Neural cell (in vitro differentiated cells): ENCODE results near the gene KCNJ8. TPM values are rescaled to one million over a fixed set of nuclear protein-coding genes. Genes with fewer than 3 reads are reported as not detected.

Experiments
- H2AFZ ChIP-seq: fragments of 200-600, 300-800 bp; sonication (generic), shearing (Covaris generic); 2 replicates; pipeline ENCODE4 v1.6.0; 2014; ENCODE audit warnings: low read depth, mild to moderate bottlenecking, antibody characterized with exemption, low read length, moderate library complexity
- H3F3A ChIP-seq: fragments of 200-600 bp; shearing (Covaris generic); 2 replicates; pipeline ENCODE4 v1.6.1; 2016; ENCODE audit warnings: mild to moderate bottlenecking, moderate library complexity, mixed read lengths, antibody characterized with exemption, low read length; ENCODE audit not compliant: insufficient read depth, poor library complexity, severe bottlenecking
- H3K27ac ChIP-seq: fragments of 200-600, 300-800 bp; sonication (generic), shearing (Covaris generic); 2 replicates; pipeline ENCODE4 v1.5.1; 2014; ENCODE audit warnings: mild to moderate bottlenecking, low read length, moderate library complexity
- H3K27me3 ChIP-seq: fragments of 300-800, 200-600 bp; sonication (generic), shearing (Covaris generic); 2 replicates; pipeline ENCODE4 v1.6.0; 2014; ENCODE audit warnings: mild to moderate bottlenecking, low read depth, low read length, moderate library complexity; ENCODE audit not compliant: insufficient read depth
- H3K36me3 ChIP-seq: fragments of 300-800, 200-600 bp; sonication (generic), shearing (Covaris generic); 2 replicates; pipeline ENCODE4 v1.5.1; 2014; ENCODE audit warnings: mild to moderate bottlenecking, antibody characterized with exemption, low read length, moderate library complexity; ENCODE audit not compliant: insufficient read depth
- H3K4me2 ChIP-seq: fragments of 300-800, 200-600 bp; sonication (generic), shearing (Covaris generic); 2 replicates; pipeline ENCODE4 v1.6.0; 2014; ENCODE audit warnings: mild to moderate bottlenecking, low read length
- H3K4me3 ChIP-seq: fragments of 300-800, 200-600 bp; sonication (generic), shearing (Covaris generic); 2 replicates; pipeline ENCODE4 v1.5.1; 2014; ENCODE audit warnings: mild to moderate bottlenecking, low read length, moderate library complexity
- H3K79me2 ChIP-seq: fragments of 200-600 bp; shearing (Covaris generic); replicated peaks from 2 replicates; pipeline ENCODE4 v1.6.0; 2014; ENCODE audit warnings: mild to moderate bottlenecking, low read length, moderate library complexity; ENCODE audit not compliant: insufficient read depth
- H3K9ac ChIP-seq: fragments of 300-800, 200-600 bp; sonication (generic), shearing (Covaris generic); 2 replicates; pipeline ENCODE4 v1.6.1; 2016; ENCODE audit warnings: mild to moderate bottlenecking, low read length, mixed read lengths
- H3K9me2 ChIP-seq: fragments of 200-600 bp; shearing (Covaris generic); 2 replicates; pipeline ENCODE4 v1.6.1; 2016; ENCODE audit warnings: mild to moderate bottlenecking, low read length, mixed read lengths; ENCODE audit not compliant: insufficient read depth
- H3K9me3 ChIP-seq: fragments of 200-600, 300-800 bp; sonication (generic), shearing (Covaris generic); 2 replicates; pipeline ENCODE4 v1.6.1; 2016; ENCODE audit warnings: mild to moderate bottlenecking, mixed run types, low read length, moderate library complexity, mixed read lengths
- H4K20me1 ChIP-seq: fragments of 200-600 bp; shearing (Covaris generic); 2 replicates; pipeline ENCODE4 v1.6.1; 2016; ENCODE audit warnings: mild to moderate bottlenecking, mixed run types; ENCODE audit not compliant: insufficient read depth
- CTCF ChIP-seq: fragments of 450-650 bp; IDR thresholded peaks from 2 replicates; pipeline ENCODE4 v1.5.1; 2014; ENCODE audit warnings: antibody characterized with exemption, mild to moderate bottlenecking, moderate library complexity; ENCODE audit not compliant: poor library complexity, severe bottlenecking
- EP300 ChIP-seq: fragments of 450-650 bp; conservative IDR thresholded peaks from 2 replicates; pipeline ENCODE4 v1.6.1; 2014; ENCODE audit warnings: antibody characterized with exemption, mild to moderate bottlenecking, moderate library complexity; ENCODE audit not compliant: poor library complexity, severe bottlenecking
- EZH2 ChIP-seq: fragments of 200-600, 300-800 bp; shearing (Covaris generic), sonication (generic); IDR thresholded peaks from 2 replicates; pipeline ENCODE4 v1.6.1; 2014; ENCODE audit warnings: antibody characterized with exemption, low read length, borderline replicate concordance, mild to moderate bottlenecking; ENCODE audit not compliant: insufficient read depth, poor library complexity, severe bottlenecking
- MXI1 ChIP-seq: fragments of 450-650 bp; conservative IDR thresholded peaks from 2 replicates; pipeline ENCODE4 v1.6.1; 2014; ENCODE audit warnings: antibody characterized with exemption, mild to moderate bottlenecking; ENCODE audit not compliant: poor library complexity, severe bottlenecking
- POLR2AphosphoS5 ChIP-seq: IDR thresholded peaks from 2 replicates; pipeline ENCODE4 v1.6.1; 2012
- RAD21 ChIP-seq: fragments of 450-650 bp; conservative IDR thresholded peaks from 2 replicates; pipeline ENCODE4 v1.6.1; 2014; ENCODE audit warnings: antibody characterized with exemption, mild to moderate bottlenecking, moderate library complexity
- SMC3 ChIP-seq: fragments of 450-650 bp; conservative IDR thresholded peaks from 2 replicates; pipeline ENCODE4 v1.6.1; 2014; ENCODE audit warnings: antibody characterized with exemption, mild to moderate bottlenecking, moderate library complexity; ENCODE audit not compliant: poor library complexity
- TAF1 ChIP-seq: IDR thresholded peaks from 2 replicates; pipeline ENCODE4 v1.6.1; 2012; ENCODE audit warnings: low read depth
- polyA plus RNA-seq: library from polyadenylated mRNA; depleted of rRNA; stranded (reverse); fragments of >200 nt; gene quantifications from 2 replicates; pipeline ENCODE4 v1.2.3, GENCODE V29; 2014
- TF ChIP-seq, protein P1 (sequence below): IDR thresholded peaks from 2 replicates; pipeline ENCODE4 v1.6.1; 2012; ENCODE audit warnings: borderline replicate concordance

The KCNJ8 gene
- polyA plus RNA-seq, 1 donor from 2014 or later = not detected

- H2AFZ ChIP-seq = no peak overlapping the region
- no peaks in the 10 kb centered on the region for H3K79me2 ChIP-seq
- H3K9ac ChIP-seq = no peak overlapping the region
- no peak overlapping the region for H3K4me3 ChIP-seq
- H3F3A ChIP-seq = no peaks in the 10 kb centered on the region
- no peaks in the 10 kb centered on the region for H3K36me3 ChIP-seq
- H4K20me1 ChIP-seq = no peaks in the 10 kb centered on the region
- no peaks in the 10 kb centered on the region for H3K9me2 ChIP-seq
- TF ChIP-seq POLR2AphosphoS5 (no peak), TAF1 (no peak), SMC3 (no peak), CTCF (no peak), EP300 (no peak), RAD21 (no peak), EZH2 (no peak), MXI1 (no peak)
- TF ChIP-seq, protein P1, sequence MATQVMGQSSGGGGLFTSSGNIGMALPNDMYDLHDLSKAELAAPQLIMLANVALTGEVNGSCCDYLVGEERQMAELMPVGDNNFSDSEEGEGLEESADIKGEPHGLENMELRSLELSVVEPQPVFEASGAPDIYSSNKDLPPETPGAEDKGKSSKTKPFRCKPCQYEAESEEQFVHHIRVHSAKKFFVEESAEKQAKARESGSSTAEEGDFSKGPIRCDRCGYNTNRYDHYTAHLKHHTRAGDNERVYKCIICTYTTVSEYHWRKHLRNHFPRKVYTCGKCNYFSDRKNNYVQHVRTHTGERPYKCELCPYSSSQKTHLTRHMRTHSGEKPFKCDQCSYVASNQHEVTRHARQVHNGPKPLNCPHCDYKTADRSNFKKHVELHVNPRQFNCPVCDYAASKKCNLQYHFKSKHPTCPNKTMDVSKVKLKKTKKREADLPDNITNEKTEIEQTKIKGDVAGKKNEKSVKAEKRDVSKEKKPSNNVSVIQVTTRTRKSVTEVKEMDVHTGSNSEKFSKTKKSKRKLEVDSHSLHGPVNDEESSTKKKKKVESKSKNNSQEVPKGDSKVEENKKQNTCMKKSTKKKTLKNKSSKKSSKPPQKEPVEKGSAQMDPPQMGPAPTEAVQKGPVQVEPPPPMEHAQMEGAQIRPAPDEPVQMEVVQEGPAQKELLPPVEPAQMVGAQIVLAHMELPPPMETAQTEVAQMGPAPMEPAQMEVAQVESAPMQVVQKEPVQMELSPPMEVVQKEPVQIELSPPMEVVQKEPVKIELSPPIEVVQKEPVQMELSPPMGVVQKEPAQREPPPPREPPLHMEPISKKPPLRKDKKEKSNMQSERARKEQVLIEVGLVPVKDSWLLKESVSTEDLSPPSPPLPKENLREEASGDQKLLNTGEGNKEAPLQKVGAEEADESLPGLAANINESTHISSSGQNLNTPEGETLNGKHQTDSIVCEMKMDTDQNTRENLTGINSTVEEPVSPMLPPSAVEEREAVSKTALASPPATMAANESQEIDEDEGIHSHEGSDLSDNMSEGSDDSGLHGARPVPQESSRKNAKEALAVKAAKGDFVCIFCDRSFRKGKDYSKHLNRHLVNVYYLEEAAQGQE = no peak
- no peaks in the 10 kb centered on the region for H3K9me3 ChIP-seq
- H3K4me2 ChIP-seq = no peak overlapping the region
- no peak overlapping the region for H3K27ac ChIP-seq
- H3K27me3 ChIP-seq = peaks cover 5% of the 10 kb centered on the region
Measured at GRCh38 chr12:21769307-21769706, 5.2 kb downstream of the KCNJ8 start.

GRCh38 chr12:21766403-21766802 lies 8.1 kb downstream of the KCNJ8 start:
- Histone ChIP-seq H3K4me2 (no peak overlapping the region), H3K27ac (no peak overlapping the region), H3K27me3 (no peaks in the 10 kb centered on the region), H3F3A (no peaks in the 10 kb centered on the region), H3K36me3 (no peaks in the 10 kb centered on the region), H3K9me2 (no peaks in the 10 kb centered on the region), H3K4me3 (no peak overlapping the region), H3K79me2 (no peaks in the 10 kb centered on the region), H3K9ac (no peak overlapping the region), H2AFZ (no peak overlapping the region), H3K9me3 (no peaks in the 10 kb centered on the region), H4K20me1 (no peaks in the 10 kb centered on the region)
- TF ChIP-seq, protein P1 = no peak
- TF ChIP-seq EZH2 (no peak), MXI1 (no peak), SMC3 (no peak), TAF1 (no peak), EP300 (no peak), RAD21 (no peak), POLR2AphosphoS5 (no peak), CTCF (no peak)
